DOHH2 (cell line): ENCODE measurements around the gene DLD.
"Not testable (repeated sequence)": the region's sequence is repeated elsewhere in the genome, so short reads cannot be mapped to it uniquely, and the experiment has no call there.

Source experiments
- H3F3A ChIP-seq: fragments of 200-600 bp; sonication (generic), shearing (Covaris generic); 2 replicates; pipeline ENCODE4 v1.6.0; 2016; ENCODE audit warnings: antibody characterized with exemption, mild to moderate bottlenecking; ENCODE audit not compliant: control insufficient read depth, insufficient read depth
- H3K27ac ChIP-seq: fragments of 200-600 bp; sonication (generic); 2 replicates; pipeline ENCODE4 v1.5.1; 2014; ENCODE audit warnings: low read depth, mild to moderate bottlenecking, low read length, moderate library complexity
- H3K27me3 ChIP-seq: fragments of 200-600 bp; sonication (generic); 2 replicates; pipeline ENCODE4 v1.6.1; 2014; ENCODE audit warnings: mild to moderate bottlenecking, low read length, mixed read lengths; ENCODE audit not compliant: control insufficient read depth
- H3K36me3 ChIP-seq: fragments of 200-600 bp; sonication (generic); 2 replicates; pipeline ENCODE4 v1.6.1; 2014; ENCODE audit warnings: mild to moderate bottlenecking, low read length, moderate library complexity, mixed read lengths; ENCODE audit not compliant: control insufficient read depth
- H3K4me1 ChIP-seq: fragments of 200-600 bp; sonication (generic); 2 replicates; pipeline ENCODE4 v1.6.1; 2014; ENCODE audit warnings: mild to moderate bottlenecking, low read length, mixed read lengths; ENCODE audit not compliant: control insufficient read depth
- H3K4me2 ChIP-seq: fragments of 200-600 bp; sonication (generic); 2 replicates; pipeline ENCODE4 v1.6.0; 2014; ENCODE audit warnings: mild to moderate bottlenecking, low read length, moderate library complexity
- H3K4me3 ChIP-seq: fragments of 200-600 bp; sonication (generic); 2 replicates; pipeline ENCODE4 v1.5.1; 2014; ENCODE audit warnings: mild to moderate bottlenecking, low read length, mixed read lengths
- H3K79me2 ChIP-seq: fragments of 200-600 bp; sonication (generic); 2 replicates; pipeline ENCODE4 v1.6.1; 2014; ENCODE audit warnings: mild to moderate bottlenecking, low read length, mixed read lengths; ENCODE audit not compliant: control insufficient read depth
- H3K9me2 ChIP-seq: fragments of 200-600 bp; sonication (generic); replicated peaks from 2 replicates; pipeline ENCODE4 v1.6.1; 2014; ENCODE audit warnings: mild to moderate bottlenecking, low read length, mixed read lengths; ENCODE audit not compliant: control insufficient read depth
- H3K9me3 ChIP-seq: fragments of 200-600 bp; sonication (generic); 2 replicates; pipeline ENCODE4 v1.6.1; 2014; ENCODE audit warnings: antibody characterized with exemption, low read length, mixed read lengths; ENCODE audit not compliant: control insufficient read depth, insufficient read depth
- H4K20me1 ChIP-seq: fragments of 200-600 bp; sonication (generic); 2 replicates; pipeline ENCODE4 v1.6.0; 2014; ENCODE audit warnings: low read depth, mild to moderate bottlenecking, antibody characterized with exemption, low read length, moderate library complexity; ENCODE audit not compliant: control insufficient read depth, insufficient read depth
- CTCF ChIP-seq: fragments of 200-600 bp; sonication (generic); IDR thresholded peaks from one replicate; pipeline ENCODE4 v1.5.1; 2014; ENCODE audit warnings: antibody characterized with exemption, mild to moderate bottlenecking, low read depth, low read length; ENCODE audit not compliant: poor library complexity, severe bottlenecking
- EZH2phosphoT487 ChIP-seq: fragments of 200-600 bp; sonication (generic); IDR thresholded peaks from 2 replicates; pipeline ENCODE4 v1.6.1; 2017; ENCODE audit warnings: borderline replicate concordance, mild to moderate bottlenecking, antibody characterized with exemption, low read length, moderate library complexity, mixed read lengths

DLD gene

GRCh38 chr7:107917763-107918651 lies 27.0 kb downstream of the DLD start:
- no peaks in the 10 kb centered on the region for H3F3A ChIP-seq
- TF ChIP-seq EZH2phosphoT487 = no peak
- no peak for TF ChIP-seq CTCF
- no peaks in the 10 kb centered on the region for H3K9me2 ChIP-seq
- H3K36me3 ChIP-seq = peaks cover 86% of the 10 kb centered on the region
- H3K4me3 ChIP-seq = no peak overlapping the region
- no peaks in the 10 kb centered on the region for H4K20me1 ChIP-seq
- H3K4me2 ChIP-seq = no peak overlapping the region
- no peaks in the 10 kb centered on the region for H3K4me1 ChIP-seq
- no peaks in the 10 kb centered on the region for H3K9me3 ChIP-seq
- H3K27me3 ChIP-seq = no peaks in the 10 kb centered on the region
- peaks cover 11% of the 10 kb centered on the region for H3K79me2 ChIP-seq
- no peak overlapping the region for H3K27ac ChIP-seq

GRCh38 chr7:107918948-107919347 lies 28.0 kb downstream of the DLD start:
- H3K4me2 ChIP-seq = no peak overlapping the region
- no peaks in the 10 kb centered on the region for H3K9me3 ChIP-seq
- H3K4me3 ChIP-seq = no peak overlapping the region
- H3K9me2 ChIP-seq = no peaks in the 10 kb centered on the region
- H3K79me2 ChIP-seq = peaks cover 4% of the 10 kb centered on the region; the same call in 1 of the 2 replicates
- TF ChIP-seq CTCF = no peak
- no peak for TF ChIP-seq EZH2phosphoT487
- no peak overlapping the region for H3K27ac ChIP-seq
- H4K20me1 ChIP-seq = no peaks in the 10 kb centered on the region
- peaks cover under 1% of the 10 kb centered on the region; the same call in 1 of the 2 replicates for H3K4me1 ChIP-seq
- no peaks in the 10 kb centered on the region for H3F3A ChIP-seq
- H3K27me3 ChIP-seq = no peaks in the 10 kb centered on the region
- H3K36me3 ChIP-seq = peaks cover 86% of the 10 kb centered on the region

GRCh38 chr7:107920048-107920772 lies 29.2 kb downstream of the DLD start:
- Histone ChIP-seq H3F3A (no peaks in the 10 kb centered on the region), H3K4me1 (peaks cover 13% of the 10 kb centered on the region), H3K9me3 (no peaks in the 10 kb centered on the region), H3K36me3 (peaks cover 85% of the 10 kb centered on the region), H4K20me1 (no peaks in the 10 kb centered on the region), H3K79me2 (no peaks in the 10 kb centered on the region), H3K27ac (no peak overlapping the region), H3K27me3 (no peaks in the 10 kb centered on the region), H3K4me3 (no peak overlapping the region), H3K9me2 (no peaks in the 10 kb centered on the region), H3K4me2 (no peak overlapping the region)
- TF ChIP-seq EZH2phosphoT487 (no peak), CTCF (no peak)

- H3F3A ChIP-seq, H4K20me1 ChIP-seq, H3K27me3 ChIP-seq, H3K9me3 ChIP-seq, H3K4me3 ChIP-seq, H3K4me2 ChIP-seq, H3K9me2 ChIP-seq, H3K27ac ChIP-seq, H3K79me2 ChIP-seq: not testable (repeated sequence)
- peaks cover 13% of the 10 kb centered on the region for H3K4me1 ChIP-seq
- peaks cover 90% of the 10 kb centered on the region for H3K36me3 ChIP-seq
These were observed 30.8 kb downstream of the DLD start for GRCh38 chr7:107921826-107922225.
